DMS53 (cell line): Measurements from ENCODE around the gene CHCHD6.

Experiments
- DNase-seq: peaks from one replicate; lab custom pipeline; 2025; lab: John Stamatoyannopoulos, UW

CHCHD6 gene

GRCh38 chr3:126703512-126704493 is at the start of gene CHCHD6:
CHCHD6 (plus strand) TSS chr3:126704240; CDS start chr3:126704313, 73 bp downstream.
- peak; percentile 96 for DNase-seq

DNA sequence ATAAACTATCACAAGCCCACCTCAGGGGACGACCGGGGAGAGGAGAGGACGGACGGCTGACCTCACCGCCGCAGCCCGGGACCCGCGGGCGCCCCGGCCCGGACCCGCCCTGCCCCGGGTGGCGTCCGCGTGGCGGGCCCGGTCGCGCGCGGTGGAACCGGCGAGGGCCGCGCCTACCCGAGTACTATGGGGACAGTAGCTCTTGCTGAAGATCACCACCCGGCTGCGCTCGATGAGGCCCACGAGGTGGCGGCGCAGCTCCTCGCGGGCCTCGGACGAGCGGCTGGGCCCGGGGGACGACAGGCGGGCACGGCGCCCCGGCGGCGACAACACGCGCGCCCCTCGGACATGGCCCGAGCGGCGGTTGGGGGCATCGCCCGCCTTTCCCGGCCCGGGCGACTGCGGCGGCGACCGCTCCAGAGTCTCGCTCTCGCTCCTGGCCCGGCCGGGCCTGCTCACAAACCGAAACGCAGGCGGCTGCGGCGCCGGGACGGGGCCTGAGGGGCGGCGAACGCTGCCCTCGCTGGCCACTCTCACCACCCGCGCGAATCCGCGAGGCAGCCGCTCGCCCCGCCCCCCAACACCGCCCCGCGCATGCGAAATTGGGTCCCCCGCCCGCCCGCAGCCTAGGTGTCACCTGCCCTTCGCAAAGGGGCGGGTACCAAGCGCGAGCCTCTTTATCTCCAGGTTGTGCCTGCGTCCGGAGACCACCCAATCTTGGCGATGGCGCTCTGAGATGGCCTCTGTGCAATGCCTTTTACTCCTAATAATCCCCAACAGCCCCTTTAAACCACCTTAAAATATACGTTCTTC is 49.3 kb upstream of the CHCHD6 start, which contains the start of gene TXNRD3:
Gene TXNRD3, minus strand, starts transcription at position 554 of the 813 bp plus-strand sequence.
- peak; percentile 90 for DNase-seq

DNA sequence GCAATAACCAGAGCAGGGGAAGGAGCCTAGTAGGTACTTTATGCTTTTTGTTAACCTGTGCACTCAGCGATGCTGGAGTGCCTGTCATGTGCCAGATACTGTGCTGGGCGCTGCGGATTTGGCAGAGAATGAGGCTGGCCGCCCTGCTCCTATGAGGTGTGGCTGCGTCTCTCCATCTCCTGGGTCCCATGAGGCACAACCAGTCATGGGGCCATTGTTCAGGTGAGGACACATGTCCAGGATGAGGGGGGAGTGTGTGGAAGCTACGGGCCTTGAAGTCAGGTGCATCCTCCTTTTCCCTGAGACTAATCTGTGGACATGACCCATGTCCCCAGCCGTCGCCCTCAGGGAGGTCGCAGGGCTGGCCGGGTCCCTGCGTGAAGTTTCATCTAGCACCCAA is 48.2 kb upstream of the CHCHD6 start:
- no peak for DNase-seq

- no peak for DNase-seq
Measured at GRCh38 chr3:126656371-126657134, 47.5 kb upstream of the CHCHD6 start.

DNA sequence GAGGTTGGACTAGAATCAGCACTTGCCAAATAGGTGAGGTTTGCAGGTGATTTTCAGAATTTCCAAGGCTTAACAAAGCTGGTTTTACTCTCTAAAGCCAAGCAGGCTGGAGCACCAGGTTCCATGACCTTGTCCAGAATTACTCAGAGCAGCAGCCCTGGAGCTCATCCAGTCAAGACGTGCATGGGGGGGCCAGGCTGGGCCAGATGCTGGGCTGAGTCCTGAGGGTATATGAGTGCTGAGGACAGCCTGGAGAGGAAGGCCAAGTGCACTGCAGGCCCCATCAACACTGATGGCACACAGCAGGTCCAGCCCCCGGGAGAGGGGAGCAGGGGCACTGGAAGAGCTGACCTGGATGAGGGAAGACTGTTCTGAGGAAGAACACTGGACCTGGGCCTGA is 46.1 kb upstream of the CHCHD6 start:
- no peak for DNase-seq

DNA sequence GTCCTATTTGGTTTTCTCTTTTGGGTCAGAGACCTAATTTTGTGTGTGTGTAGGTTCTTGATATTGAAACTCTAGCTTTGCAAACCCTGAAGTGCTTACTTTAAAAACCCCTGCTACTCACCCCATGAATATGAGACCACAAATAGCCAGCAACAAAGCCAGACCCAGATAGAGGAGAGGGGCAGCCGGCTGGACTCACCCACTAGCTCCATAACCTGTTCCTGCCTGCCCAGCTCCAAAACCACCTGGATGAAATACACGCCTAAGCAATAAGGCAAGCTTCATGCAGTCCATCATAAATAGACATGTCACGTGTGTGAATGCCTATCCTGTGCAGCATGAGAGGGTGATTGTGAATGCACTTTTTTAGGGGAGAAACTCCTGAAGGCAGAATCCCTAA is 45.5 kb upstream of the CHCHD6 start:
- no peak for DNase-seq

- peak; percentile 24 for DNase-seq
Measured at GRCh38 chr3:126659915-126660886, 43.8 kb upstream of the CHCHD6 start.

GRCh38 chr3:126661532-126662364 is 42.3 kb upstream of the CHCHD6 start:
- DNase-seq = no peak

DNA sequence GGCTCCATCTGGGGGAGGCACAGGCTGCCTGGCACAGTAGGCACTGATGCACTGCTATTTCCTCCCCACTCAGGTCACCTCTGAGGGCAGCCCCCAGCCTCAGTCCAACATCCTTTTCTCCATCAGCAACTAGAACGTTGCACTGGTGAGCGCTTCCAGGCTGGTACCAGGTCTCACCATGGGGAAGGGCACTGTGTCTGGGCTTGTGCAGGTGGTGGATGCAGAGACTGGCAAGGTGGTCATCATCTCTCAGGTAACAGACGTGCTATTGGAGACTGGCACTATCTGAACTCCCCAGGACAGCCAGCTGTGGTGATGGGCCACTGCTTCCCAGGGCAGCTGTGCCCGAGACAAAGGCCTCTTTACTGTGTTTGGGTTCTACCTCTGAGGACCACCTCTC is 40.8 kb upstream of the CHCHD6 start:
- DNase-seq = no peak

GRCh38 chr3:126663750-126664149 is 40.3 kb upstream of the CHCHD6 start:
- no peak for DNase-seq

- DNase-seq = no peak
Measured at GRCh38 chr3:126664591-126665214, 39.3 kb upstream of the CHCHD6 start.

DNA sequence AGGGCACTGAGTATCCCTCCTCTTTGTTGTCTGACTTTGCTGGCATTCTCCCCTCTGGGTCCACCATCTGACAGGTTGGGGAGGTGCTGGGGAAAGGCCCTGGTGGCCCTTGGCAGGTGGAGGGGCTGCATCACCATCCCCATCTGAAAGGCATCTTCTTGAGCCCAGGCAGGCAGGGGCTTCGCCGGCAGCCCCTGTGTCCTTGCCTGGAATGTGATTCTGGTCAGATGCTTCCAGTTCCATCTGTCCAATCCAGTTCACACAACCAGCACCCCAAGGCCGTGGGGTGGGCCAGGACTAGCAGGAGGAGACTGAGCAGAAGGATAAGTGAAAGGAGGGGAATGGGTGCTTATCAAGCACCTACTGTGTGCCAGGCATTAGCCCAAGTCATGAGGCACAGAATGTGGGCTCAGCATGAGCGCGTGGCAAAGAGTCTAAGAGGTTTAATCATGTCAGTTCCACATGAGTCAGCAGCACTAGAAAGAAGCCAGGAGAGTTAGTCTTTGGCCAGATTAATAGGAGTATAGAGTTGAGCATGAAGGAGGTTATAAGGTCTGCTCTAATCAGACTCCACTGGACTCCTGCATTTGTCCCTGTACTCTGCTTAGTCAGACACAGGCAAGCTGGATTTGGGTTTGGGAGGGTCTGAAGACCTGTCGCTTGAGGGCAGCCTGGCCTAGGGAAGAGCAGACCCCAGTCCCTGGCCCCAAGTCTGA is 38.7 kb upstream of the CHCHD6 start:
- no peak for DNase-seq

GRCh38 chr3:126665959-126666657 is 37.9 kb upstream of the CHCHD6 start:
- no peak for DNase-seq

DNA sequence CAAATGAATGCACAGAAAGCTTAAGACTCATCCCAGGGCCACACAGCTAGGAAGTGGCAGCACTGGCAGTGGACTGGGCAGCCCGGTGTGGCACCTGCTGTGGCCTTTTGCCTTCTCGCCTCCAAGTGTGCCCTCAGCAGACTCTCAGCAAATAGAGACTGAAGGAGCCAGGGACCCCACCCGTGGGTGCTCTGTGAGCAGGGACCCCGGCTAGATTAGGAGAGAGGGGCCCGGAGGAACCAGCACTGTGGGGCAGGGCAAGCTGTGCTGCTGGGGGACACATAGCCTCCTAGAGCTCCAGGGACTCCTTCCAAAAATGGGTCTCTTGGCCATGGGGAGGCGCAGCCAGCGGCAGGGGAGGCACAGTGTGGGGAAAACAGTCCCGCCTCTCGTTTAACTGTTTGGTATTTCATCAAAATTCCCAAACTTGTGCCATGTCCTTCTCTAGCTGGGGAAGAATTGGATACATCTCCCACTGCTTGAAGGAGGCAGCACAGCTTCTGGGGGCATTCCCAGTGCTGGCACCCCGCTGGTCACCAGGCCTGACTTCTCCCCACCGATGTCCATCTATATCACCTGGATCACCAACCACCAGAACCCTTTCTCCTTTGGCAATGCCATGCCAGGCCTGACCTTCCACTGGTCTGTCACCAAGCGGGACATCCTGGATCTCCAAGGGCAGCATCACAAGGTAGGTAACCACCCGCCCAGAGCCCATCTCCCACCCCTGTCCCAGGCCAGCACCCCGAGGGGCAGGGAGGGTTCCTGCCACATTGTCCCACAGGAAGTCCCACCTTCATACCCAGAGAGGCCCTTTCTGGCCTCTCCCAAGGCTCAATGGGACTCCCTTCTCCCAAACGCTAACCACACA is 37.1 kb upstream of the CHCHD6 start:
- no peak for DNase-seq

- DNase-seq = no peak
Measured at GRCh38 chr3:126667631-126668449, 36.2 kb upstream of the CHCHD6 start.
